Adipose tissue (tissue), 3 donors: ENCODE data around the gene CAMK4. TPM values are rescaled to one million over a fixed set of nuclear protein-coding genes. Genes with fewer than 3 reads are reported as not detected.

Source experiments
- H3K27ac ChIP-seq: one replicate; pipeline ENCODE4 v1.5.1; 2013; ENCODE audit warnings: low read depth, low read length
- WGBS, 3 donors: extraction: QIAGEN DNeasy Blood & Tissue Kit; methylation state at CpG; one replicate each; pipeline ENCODE4 v1.1.7; 2013; 5-methylcytosine and 5-hydroxymethylcytosine counted together
- polyA plus RNA-seq, 3 donors: library from polyadenylated mRNA; stranded (reverse); fragments of 200-250 nt; gene quantifications; one replicate each; pipeline ENCODE4 v1.2.3, GENCODE V29; 2013
- donor health status: healthy with polysubstance abuse.
- donor health status: Bipolar disorder and iron deficiency.
- donor health status: healthy.

The CAMK4 gene
- polyA plus RNA-seq = under 1 TPM in 2 of 3 donors, not detected in 1; 0.17 to 0.43 TPM

DNA sequence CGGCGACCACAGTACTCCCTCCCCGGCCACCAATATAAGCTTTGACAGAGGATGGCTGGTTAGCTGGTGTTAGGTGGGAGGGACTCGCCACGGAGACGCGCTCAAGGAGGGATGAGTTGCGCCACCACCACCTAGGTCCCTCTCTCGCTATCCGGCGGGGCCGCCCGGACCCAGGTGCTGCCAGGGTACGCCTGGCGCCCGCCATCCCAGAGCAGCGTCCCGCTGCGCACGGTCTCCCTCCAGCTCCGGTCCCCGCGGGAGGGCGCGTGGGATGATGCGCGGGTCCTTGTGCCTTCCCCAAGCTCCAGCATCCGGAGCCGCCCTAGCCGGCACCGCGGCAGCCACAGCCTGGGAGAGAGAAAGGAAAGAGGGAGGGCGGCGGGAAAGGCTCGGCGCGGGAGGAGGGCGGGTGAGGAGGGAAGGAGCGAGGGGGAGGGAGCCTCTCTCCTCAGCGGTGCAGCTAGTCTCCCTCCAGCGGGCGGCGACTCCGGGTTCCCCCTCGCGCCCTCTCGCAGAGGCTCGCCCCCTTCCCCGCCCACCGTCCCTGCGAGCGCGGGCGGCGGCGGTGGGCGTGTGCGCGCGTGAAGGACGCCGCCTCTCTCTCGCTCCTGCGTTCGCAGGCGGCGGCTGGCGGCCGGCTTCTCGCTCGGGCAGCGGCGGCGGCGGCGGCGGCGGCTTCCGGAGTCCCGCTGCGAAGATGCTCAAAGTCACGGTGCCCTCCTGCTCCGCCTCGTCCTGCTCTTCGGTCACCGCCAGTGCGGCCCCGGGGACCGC lies at the start of gene CAMK4:
Gene CAMK4, plus strand, starts transcription at position 598 of the 774 bp plus-strand sequence. Its CDS starts 100 bp downstream, at position 698.
- 1% methylated on average over 54 to 88 of the region's 89 CpGs for WGBS, 3 donors
- H3K27ac ChIP-seq = no peak within 1 kb of the TSS

DNA sequence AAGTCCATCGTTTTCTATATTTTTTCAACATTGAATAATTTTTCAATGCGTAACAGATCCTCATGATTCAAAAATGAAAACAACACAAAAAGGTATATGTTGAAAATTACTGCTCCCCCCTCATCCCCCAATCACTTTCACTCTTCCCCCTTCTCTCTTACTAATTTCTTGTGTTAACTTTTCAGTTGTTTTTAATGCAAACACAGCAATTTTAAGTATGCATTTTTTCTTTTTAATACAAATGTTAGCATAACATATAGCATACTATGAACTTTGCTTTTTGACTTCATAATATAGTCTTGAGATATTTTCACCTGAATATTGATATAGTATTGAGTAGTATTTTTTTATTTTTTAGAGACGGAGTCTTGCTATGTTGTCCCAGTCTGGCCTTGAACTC lies 41.1 kb upstream of the CAMK4 start:
- WGBS, 3 donors = 90 to 95% (median 92%) methylated on average over 3 of the region's 3 CpGs
- no peak overlapping the region for H3K27ac ChIP-seq

DNA sequence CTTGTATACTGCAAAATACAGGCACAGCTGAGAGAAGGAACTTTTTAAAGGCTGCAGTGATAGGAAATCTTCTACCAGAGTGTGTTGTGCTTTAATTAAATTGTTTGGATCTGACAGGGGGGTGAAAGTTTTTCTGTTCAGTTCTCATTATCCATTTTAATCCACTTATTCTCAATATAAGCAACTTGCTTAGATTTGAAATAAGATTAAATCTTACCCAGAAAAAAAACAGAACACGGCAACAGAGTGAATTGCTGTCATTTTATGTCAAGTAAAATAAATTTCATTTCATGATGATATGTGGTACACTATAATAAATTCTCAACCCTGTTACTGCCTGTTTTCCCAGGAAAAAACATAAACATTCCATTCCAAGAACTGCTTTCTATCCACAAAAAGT lies 37.1 kb upstream of the CAMK4 start:
- WGBS, 3 donors = 49 to 72% (median 65%) methylated on average over 1 of the region's 1 CpG
- H3K27ac ChIP-seq = no peak overlapping the region

DNA sequence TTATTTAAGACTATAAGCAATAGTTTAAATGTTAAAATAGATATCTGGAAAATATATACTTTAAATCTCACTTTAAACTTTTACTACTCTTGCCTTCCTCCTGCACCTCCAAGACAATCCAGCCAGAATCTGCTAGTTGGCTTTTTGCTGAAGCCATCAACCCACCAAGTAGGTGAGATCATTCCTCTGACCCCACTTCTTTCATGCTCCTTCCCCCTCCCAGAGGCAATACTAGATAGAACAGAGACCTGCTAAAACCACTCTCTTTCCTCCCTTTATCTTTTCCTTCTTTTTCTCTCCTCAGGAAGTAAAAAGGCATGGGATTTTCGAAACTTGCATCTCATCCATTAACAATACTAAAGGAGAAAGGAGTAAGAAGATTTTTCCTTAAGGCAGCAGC lies 30.1 kb upstream of the CAMK4 start:
- 53 to 76% (median 64%) methylated on average over 1 of the region's 1 CpG for WGBS, 3 donors
- no peak overlapping the region for H3K27ac ChIP-seq

DNA sequence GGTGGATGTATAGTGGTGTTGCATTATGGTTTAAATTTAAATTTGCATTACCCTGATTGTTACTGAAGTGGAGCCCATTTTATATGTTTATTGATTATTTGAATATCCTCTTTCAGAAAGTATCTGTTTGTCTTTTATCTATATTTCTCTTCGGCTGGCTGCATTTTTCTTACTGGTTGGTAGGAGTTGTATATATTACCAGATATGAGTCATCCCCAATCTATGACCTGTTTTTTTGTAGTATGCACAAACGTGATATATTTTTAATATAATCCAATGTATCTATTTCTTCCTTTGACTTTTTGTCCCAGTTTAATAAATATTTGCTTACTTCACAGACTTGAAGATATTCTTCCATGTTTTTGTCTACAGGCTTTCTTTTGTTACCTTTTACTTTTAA lies 29.3 kb upstream of the CAMK4 start:
- WGBS, 3 donors = 71 to 83% (median 74%) methylated on average over 2 of the region's 2 CpGs
- H3K27ac ChIP-seq = no peak overlapping the region

DNA sequence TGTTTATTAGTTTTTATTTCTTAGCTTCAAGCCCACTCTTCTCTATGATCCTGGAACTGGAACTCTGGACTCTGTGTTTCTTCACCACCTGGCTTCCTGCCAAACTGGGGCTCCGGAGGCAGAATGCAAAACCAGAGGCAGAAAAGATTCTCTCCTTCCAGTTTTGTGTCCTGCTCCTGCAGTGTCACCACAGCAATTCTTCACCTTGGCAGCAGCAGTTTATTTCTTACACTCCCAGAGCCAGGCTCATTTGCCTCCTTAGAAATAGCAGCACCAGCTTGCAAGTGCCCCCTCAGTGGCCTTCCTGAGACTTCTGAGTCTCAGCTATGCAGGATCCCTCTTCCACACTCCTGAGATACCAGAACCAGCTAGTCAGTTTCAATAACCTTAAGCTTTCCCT lies 26.7 kb upstream of the CAMK4 start:
- H3K27ac ChIP-seq = no peak overlapping the region
- WGBS, 3 donors = 8 to 23% (median 17%) methylated on average over 1 of the region's 1 CpG

DNA sequence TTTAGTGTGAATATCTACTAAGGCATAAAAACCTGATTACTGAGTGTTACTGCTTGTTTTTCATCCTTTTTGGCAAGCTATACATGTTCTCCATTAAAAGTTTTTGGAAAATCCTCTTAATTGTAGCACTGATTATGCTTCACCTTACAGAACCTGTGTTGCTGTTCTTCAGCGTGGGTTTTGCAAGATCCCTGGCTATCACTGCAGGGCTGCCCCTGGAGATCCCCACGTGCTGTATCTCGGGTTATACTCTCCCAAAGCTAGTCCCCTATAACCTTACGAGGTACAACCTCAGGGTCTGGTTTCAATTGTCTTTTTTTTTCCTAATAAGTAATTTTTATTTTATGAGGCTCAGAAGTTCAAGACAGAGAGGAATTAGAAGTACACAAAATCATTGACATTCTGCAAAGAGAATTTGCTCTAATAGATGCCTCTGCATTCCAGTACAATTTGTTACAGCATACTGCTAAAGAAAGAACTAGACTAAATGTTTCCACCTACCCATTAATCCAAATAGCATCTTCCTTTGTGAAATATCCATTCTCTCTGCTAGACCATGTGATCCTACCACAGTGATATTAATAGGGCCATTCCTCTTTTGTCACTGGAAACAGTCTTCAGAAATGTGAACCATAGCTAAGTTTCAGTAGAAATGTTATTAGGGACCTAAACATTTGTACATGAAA lies 25.8 kb upstream of the CAMK4 start:
- H3K27ac ChIP-seq = no peak overlapping the region
- WGBS, 3 donors = 68 to 82% (median 71%) methylated on average over 4 of the region's 4 CpGs

DNA sequence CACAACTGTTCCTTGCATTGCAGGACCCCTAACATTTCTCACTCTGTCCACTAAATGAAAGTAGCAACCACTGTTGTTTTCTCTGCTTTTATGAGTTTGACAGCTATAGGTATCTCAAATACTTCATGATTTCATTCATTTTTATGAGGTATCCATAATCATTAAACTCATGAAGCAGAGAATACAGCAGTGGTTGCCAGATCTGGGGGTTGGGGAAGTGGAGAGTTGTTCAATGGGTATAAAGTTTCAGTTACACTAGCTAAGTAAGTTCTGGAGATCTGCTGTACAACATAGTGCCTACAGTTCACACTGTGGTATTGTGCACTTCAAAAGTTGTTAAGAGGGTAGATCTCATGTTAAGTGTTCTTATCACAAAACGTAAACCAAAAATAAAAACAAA lies 23.4 kb upstream of the CAMK4 start:
- H3K27ac ChIP-seq = no peak overlapping the region
- WGBS, 3 donors = 81 to 86% (median 81%) methylated on average over 1 of the region's 1 CpG

DNA sequence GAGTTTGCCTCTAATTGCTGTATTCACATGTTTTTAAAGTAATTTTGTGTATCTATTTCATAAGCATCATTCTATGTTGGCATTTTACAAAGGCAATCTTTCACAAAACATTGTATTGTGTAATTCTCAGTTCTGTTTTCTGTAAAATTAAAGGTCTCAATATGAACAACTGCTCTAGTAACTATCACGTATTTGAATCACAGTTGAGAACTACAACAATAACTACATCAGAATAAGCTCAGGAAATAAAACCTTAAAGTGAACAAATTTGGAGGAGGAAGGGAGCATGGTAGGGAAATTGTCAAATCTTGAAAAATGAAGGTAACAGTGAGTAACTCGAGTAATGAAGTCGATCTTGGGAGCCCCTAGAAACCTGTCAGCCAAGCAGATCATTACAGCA lies 22.5 kb upstream of the CAMK4 start:
- WGBS, 3 donors = 57 to 69% (median 60%) methylated on average over 3 of the region's 3 CpGs
- no peak overlapping the region for H3K27ac ChIP-seq

DNA sequence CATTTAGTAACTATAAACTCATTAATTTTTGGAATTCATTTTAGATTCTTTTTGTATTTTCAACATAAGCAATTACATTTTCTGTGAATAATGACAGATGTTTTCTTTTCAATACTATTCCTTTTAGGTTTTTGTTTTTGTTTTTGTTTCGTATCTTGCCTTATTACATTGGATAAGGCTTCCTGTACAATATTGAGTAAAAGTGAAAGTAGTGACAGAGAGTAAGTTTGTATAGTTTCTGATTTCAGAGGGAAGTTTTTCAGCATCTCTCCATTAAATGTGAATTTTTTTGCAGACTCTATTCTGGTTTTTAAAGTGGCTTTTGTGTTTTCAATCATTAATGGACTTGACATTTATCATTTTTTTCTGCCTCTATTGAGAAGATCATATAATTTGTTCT lies 12.8 kb upstream of the CAMK4 start:
- no peak overlapping the region for H3K27ac ChIP-seq
- 32 to 51% (median 34%) methylated on average over 1 of the region's 1 CpG for WGBS, 3 donors

DNA sequence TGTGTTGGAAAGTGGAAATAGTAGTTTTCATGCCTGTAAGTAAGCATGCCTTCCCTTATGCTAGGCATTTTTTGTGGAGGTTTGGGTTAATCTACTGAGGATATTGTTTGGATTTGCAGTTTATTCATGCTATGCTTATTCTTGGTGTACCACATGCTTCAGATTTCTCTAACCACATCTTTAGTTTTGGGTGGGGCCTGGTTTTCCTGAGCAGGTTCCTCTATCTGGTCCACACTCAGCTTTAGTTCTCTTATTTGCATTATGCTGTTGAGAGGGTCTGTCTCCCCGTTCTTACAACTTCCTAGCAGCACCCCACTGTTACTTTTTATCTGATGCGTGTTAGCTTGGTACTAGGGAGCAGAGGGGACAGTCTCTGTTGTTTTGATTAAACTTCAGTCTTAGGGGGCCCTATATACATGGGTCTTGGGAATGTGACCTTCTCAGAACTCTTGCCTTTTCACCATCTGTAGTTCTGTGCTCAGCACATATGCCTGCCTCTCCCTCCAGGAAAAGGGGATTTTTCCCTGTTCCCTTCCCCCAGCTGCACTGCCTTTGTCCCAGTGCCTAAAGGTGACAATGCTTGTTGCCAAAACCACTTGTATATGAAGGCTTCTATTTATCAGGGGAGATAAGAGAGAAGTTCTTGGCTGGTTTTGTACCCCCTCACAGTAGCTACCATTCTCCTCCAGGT lies 10.0 kb upstream of the CAMK4 start:
- no peak overlapping the region for H3K27ac ChIP-seq
- 53 to 62% (median 58%) methylated on average over 2 of the region's 2 CpGs for WGBS, 3 donors

DNA sequence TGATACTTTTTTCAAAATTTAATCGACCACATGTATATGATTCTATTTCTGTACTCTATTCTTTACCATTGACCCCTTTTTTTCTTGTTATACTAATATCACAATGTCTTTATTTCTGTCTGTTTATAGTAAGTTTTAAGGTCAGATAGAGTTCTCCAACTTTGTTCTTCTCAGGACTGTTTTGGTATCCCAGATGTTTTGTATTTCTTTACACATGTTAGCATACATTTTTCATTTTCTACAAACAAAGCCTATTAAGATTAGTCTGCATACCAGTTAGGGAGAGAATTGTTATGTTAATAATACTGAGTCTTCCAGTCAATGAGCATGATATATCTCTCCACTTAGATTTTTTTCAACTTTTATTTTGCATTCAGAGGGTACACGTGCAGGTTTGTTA lies 8.2 kb upstream of the CAMK4 start:
- H3K27ac ChIP-seq = no peak overlapping the region
- 93 to 97% (median 93%) methylated on average over 2 of the region's 2 CpGs for WGBS, 3 donors

DNA sequence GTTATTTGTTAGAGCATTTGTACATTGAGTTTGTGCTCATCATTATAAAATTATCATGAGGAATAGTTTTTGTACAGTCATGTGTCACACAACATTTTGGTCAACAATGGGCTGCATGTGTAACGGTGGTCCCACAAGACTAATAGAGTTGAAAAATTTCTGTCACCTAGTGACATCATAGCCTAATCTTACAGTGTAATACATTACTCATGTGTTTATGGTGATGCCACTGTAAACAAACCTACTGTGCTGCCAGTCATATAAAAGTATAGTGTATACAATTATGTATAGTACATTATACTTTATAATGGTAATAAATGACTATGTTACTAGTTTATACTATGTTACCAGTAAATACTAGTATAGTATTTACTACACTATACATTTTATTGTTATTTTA lies 3.0 kb upstream of the CAMK4 start:
- no peak overlapping the region for H3K27ac ChIP-seq
- 89 to 97% (median 95%) methylated on average over 1 of the region's 1 CpG for WGBS, 3 donors

DNA sequence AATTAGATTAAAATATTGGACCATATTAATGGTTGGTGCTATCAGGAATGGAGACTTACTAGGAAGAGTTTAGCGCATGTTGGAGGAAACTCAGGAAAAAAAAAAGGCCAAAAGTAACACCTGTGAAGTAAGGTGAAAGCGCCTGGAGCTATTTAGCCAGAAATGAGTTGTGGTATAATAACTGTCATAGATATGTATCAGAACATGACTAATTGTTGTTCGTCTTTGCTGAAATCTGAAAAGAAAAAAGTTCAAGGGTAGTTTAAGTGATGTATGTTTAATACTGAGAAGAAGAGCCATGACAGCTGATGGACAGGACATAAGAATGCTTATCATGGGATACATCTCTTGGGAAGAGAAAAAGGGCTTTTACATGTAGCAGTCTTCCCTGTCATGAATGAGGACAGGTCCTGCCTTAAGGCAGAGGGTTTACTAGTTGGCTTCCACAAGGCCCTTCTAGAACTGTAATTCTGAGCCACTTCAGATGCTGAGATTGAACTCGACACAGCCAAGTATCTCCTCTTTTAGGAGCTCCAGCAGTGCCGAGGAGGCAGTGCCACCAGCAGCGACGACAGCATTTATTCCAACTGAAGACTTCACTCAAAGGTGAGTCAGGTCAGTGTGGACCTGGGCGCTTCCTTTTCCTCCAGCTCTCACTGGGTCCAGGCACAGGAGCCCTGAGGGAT lies 940 bp upstream of the CAMK4 start:
- no peak overlapping the region for H3K27ac ChIP-seq
- WGBS, 3 donors = 44 to 48% (median 45%) methylated on average over 8 of the region's 8 CpGs

DNA sequence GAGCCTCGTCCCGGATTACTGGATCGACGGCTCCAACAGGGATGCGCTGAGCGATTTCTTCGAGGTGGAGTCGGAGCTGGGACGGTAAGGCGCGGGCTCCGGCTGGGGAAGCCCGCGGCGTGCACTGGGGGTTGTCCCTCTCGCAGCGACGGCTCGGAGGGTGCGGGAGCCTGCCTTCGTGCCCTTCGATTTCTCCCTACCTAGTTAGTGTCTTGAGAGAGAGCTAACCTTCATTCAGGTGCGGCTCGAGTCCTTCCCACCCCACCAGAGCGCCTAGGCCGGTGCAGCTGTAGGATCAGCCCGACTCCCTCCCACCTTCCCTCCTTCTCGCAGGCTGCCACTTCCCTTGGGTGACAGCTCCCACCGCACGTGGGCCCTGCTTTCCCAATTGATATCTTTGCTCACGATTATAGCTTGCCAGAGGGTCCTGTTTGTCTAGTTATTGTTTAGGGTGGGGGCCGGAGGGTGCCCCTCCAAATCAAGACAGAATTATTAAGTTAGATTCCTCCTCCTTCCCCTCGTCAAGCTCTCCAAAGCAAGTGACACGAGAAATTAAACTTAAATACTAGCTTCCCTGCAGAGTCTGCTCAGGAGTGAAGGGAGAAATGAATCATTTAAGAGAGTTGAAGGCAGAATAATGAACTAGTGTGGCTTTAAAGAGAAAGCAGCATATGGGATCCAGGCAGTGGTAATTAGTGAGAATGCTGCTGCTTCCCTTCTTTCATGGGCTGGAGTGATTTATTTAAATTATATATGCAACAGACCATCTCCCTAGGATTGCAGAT lies 569 bp downstream of the CAMK4 start:
- H3K27ac ChIP-seq = no peak overlapping the region

DNA sequence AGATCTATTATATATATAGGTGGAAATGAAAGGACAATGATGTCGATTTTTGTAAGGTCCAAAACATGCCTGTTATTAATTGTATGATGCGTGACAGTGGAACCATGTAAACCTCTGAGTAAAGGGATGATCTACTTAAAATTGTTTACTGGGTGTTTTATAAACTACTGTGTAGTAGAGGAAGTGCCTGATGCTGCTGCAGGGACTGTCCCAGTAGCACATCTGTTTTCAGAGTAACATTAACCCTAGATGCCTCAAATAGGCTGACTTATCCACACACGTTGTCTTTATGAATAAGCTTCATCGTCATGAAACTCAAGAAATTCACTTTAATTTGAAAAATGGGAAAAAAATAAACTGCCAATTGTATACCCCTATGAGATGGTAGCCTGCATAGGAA lies 1.7 kb downstream of the CAMK4 start:
- 78 to 89% (median 85%) methylated on average over 4 of the region's 4 CpGs for WGBS, 3 donors
- no peak overlapping the region for H3K27ac ChIP-seq

More for the DNA sequence above, 569 bp downstream of the CAMK4 start:
- WGBS, 3 donors = 3% methylated on average over 29 to 34 of the region's 34 CpGs

DNA sequence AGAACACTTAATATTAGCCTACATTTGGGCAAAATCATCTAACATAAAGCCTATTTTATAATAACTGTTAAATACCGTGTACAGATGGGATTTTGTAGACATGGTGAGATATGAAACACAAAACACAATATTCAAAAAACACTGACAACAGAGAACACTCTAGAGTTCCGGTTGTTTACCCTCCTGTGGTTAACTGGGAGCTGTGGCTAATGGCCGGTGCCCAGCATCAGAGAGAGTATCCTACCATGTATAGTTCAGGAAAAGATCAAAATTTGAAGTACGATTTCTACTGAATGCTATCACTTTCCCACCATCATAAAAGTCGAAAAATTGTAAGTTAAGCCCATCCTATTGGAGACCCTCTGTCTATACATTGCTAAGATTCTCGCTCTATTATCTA lies 2.4 kb downstream of the CAMK4 start:
- WGBS, 3 donors = 84 to 90% (median 87%) methylated on average over 6 of the region's 6 CpGs
- H3K27ac ChIP-seq = no peak overlapping the region

DNA sequence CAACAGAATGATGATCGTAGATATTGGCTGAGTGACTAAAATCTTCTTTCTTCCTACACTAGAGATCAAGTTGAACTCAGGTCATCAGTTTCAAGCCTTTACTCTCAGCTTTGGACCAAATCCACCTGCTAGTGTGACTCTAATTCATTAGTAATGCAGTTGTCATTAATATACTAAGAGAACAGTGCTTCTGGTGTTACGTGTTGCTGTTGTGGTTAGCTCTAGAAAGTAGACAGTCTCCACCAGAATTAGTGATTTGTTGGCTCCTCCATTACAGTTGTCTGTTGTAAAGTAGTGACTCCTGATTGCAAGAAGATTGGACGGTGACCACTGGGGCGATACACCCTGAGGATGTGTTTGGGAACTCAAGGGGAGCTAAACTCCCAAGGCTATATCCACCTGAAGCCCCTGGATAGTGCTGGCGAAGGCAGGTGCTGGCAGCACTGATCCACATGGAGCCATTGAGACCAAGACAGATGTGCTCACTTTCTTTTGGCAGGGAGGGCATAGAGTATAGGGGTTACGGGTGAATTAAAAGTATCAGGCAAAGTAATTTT lies 3.1 kb downstream of the CAMK4 start:
- WGBS, 3 donors = 83 to 91% (median 86%) methylated on average over 6 of the region's 6 CpGs
- no peak overlapping the region for H3K27ac ChIP-seq
